Mesenchymal stem cell (in vitro differentiated cells and primary cell): ENCODE results near the gene LY6G6F.
A peak's percentile ranks its signal among the peaks of the same experiment; 100 is the strongest.

Source experiments
- DNase-seq: peaks from one replicate; pipeline ENCODE4 v3.0.0-alpha.2; 2013
- H2AFZ ChIP-seq: one replicate; pipeline ENCODE4 v1.6.1; 2013; ENCODE audit warnings: low read depth, mild to moderate bottlenecking, control low read depth, inconsistent platforms, low read length, moderate library complexity
- H2AK5ac ChIP-seq: 2 replicates; pipeline ENCODE4 v1.6.1; 2013; ENCODE audit warnings: low read length, moderate library complexity, mild to moderate bottlenecking, inconsistent platforms; ENCODE audit not compliant: severe bottlenecking
- H2BK120ac ChIP-seq: one replicate; pipeline ENCODE4 v1.6.1; 2013; ENCODE audit warnings: low read depth, mild to moderate bottlenecking, inconsistent platforms, low read length, moderate library complexity
- H2BK12ac ChIP-seq, 2 experiments: one replicate each; pipeline ENCODE4 v1.6.1; 2013; ENCODE audit warnings: inconsistent platforms in 2 of 2, low read length in 2 of 2, mild to moderate bottlenecking in 2 of 2, moderate library complexity in 2 of 2, control low read depth in 1 of 2
- H2BK15ac ChIP-seq: one replicate; pipeline ENCODE4 v1.6.1; 2013; ENCODE audit warnings: mild to moderate bottlenecking, low read depth, inconsistent platforms; ENCODE audit not compliant: poor library complexity, severe bottlenecking
- H2BK5ac ChIP-seq: 2 replicates; pipeline ENCODE4 v1.6.1; 2013; ENCODE audit warnings: low read depth, mild to moderate bottlenecking, low read length, control low read depth, inconsistent platforms; ENCODE audit not compliant: poor library complexity, severe bottlenecking
- H3K14ac ChIP-seq, 2 experiments: one replicate each; pipeline ENCODE4 v1.6.1; 2013; ENCODE audit warnings: inconsistent platforms in 2 of 2, low read length in 2 of 2, control low read depth in 1 of 2, mild to moderate bottlenecking in 1 of 2, moderate library complexity in 1 of 2
- H3K18ac ChIP-seq, 2 experiments: one replicate each; pipeline ENCODE4 v1.6.1; 2013; ENCODE audit warnings: inconsistent platforms in 2 of 2, low read length in 2 of 2, control low read depth in 1 of 2, low read depth in 1 of 2, mild to moderate bottlenecking in 1 of 2
- H3K23ac ChIP-seq, 2 experiments: one replicate each; pipeline ENCODE4 v1.6.1; 2013; ENCODE audit warnings: inconsistent platforms in 2 of 2, low read length in 2 of 2, mild to moderate bottlenecking in 2 of 2, moderate library complexity in 2 of 2, control low read depth in 1 of 2
- H3K27ac ChIP-seq: 2 replicates; pipeline ENCODE4 v1.5.1; 2013; ENCODE audit warnings: mild to moderate bottlenecking, moderate library complexity, low read length, control low read depth, inconsistent platforms; ENCODE audit not compliant: poor library complexity, severe bottlenecking
- H3K27me3 ChIP-seq, 2 experiments: 2 replicates each; pipeline versions ENCODE4 v1.6.1 to v1.7.0; 2013; ENCODE audit warnings: low read length in 2 of 2, mild to moderate bottlenecking in 2 of 2, moderate library complexity in 2 of 2, control low read depth in 1 of 2, inconsistent platforms in 1 of 2; ENCODE audit not compliant: control insufficient read depth in 1 of 2, insufficient read depth in 1 of 2
- H3K36me3 ChIP-seq, 2 experiments: 2 replicates each; pipeline versions ENCODE4 v1.6.1 to v1.7.0; 2013; ENCODE audit warnings: low read length in 2 of 2, control low read depth in 1 of 2, inconsistent platforms in 1 of 2, low read depth in 1 of 2, mild to moderate bottlenecking in 1 of 2; ENCODE audit not compliant: insufficient read depth in 2 of 2, control insufficient read depth in 1 of 2
- H3K4ac ChIP-seq, 2 experiments: one replicate each; pipeline ENCODE4 v1.6.1; 2013; ENCODE audit warnings: inconsistent platforms in 2 of 2, low read length in 2 of 2, mild to moderate bottlenecking in 2 of 2, moderate library complexity in 2 of 2, control low read depth in 1 of 2, low read depth in 1 of 2
- H3K4me1 ChIP-seq: 2 replicates; pipeline ENCODE4 v1.6.1; 2013; ENCODE audit warnings: low read depth, low read length, control low read depth; ENCODE audit not compliant: control insufficient read depth, insufficient read depth
- H3K4me2 ChIP-seq: 2 replicates; pipeline ENCODE4 v1.6.1; 2013; ENCODE audit warnings: low read length, mild to moderate bottlenecking, inconsistent platforms; ENCODE audit not compliant: poor library complexity, severe bottlenecking
- H3K4me3 ChIP-seq, 2 experiments: 2 replicates each; pipeline versions ENCODE4 v1.5.1 to v1.7.0; 2013; ENCODE audit warnings: low read length in 2 of 2, mild to moderate bottlenecking in 2 of 2, control low read depth in 1 of 2, low read depth in 1 of 2; ENCODE audit not compliant: insufficient read depth in 1 of 2
- H3K79me1 ChIP-seq: replicated peaks from 2 replicates; pipeline ENCODE4 v1.6.1; 2013; ENCODE audit warnings: mild to moderate bottlenecking, control low read depth, low read length, inconsistent platforms; ENCODE audit not compliant: poor library complexity, severe bottlenecking
- H3K9ac ChIP-seq: 2 replicates; pipeline ENCODE4 v1.7.0; 2013; ENCODE audit warnings: mild to moderate bottlenecking, low read length, moderate library complexity
- H3K9me3 ChIP-seq: 2 replicates; pipeline ENCODE4 v1.7.0; 2013; ENCODE audit warnings: mild to moderate bottlenecking, low read length; ENCODE audit not compliant: control insufficient read depth
- H4K8ac ChIP-seq: one replicate; pipeline ENCODE4 v1.6.1; 2013; ENCODE audit warnings: inconsistent platforms, mild to moderate bottlenecking, low read length, moderate library complexity
- H4K91ac ChIP-seq: one replicate; pipeline ENCODE4 v1.6.1; 2013; ENCODE audit warnings: mild to moderate bottlenecking, low read length, inconsistent platforms
- WGBS: methylation state at CpG from one replicate; pipeline ENCODE4 v1.1.7; 2013; ENCODE audit warnings: mixed read lengths; 5-methylcytosine and 5-hydroxymethylcytosine counted together

LY6G6F gene

DNA sequence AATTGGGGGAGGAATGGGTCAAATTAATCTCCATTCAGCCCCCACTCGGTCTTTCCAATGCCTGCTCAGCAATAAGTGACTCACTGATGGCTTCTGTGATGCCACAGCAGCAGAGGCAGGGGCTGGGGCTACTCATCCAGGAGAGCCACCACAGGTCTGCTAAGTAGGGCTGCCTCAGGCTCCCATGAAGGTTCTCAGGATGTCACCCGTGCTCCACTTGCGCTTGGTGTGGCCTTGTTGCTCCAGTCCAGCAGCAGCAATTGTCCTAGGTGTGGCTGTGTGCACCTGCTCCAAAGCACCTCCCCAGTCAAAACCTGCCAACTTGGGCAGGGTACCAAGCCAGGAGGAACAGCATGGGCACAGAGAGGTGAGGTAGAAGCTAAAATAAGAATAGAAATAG lies 15.5 kb downstream of the LY6G6F start:
- no peak overlapping the region for H3K27ac ChIP-seq
- H2AK5ac ChIP-seq: no peak overlapping the region
- H3K4me1 ChIP-seq: no peaks in the 10 kb centered on the region
- H3K79me1 ChIP-seq: peaks cover under 1% of the 10 kb centered on the region
- WGBS: 92% methylated on average over 3 of the region's 3 CpGs
- no peak overlapping the region for H3K18ac ChIP-seq
- H3K4me3 ChIP-seq: no peak overlapping the region
- H3K9me3 ChIP-seq: no peaks in the 10 kb centered on the region
- no peak overlapping the region for H3K14ac ChIP-seq
- H2BK5ac ChIP-seq: no peak overlapping the region
- no peak overlapping the region for H2BK120ac ChIP-seq
- peaks cover 17 to 26% of the 10 kb centered on the region in 2 experiments for H3K36me3 ChIP-seq
- DNase-seq: no peak
- no peak overlapping the region for H3K23ac ChIP-seq
- H2AFZ ChIP-seq: no peak overlapping the region
- no peak overlapping the region for H4K8ac ChIP-seq
- peaks cover 0 to 10% of the 10 kb centered on the region in 2 experiments for H3K27me3 ChIP-seq
- H2BK15ac ChIP-seq: no peak overlapping the region
- H2BK12ac ChIP-seq: no peak overlapping the region
- H3K4ac ChIP-seq: no peak overlapping the region
- no peak overlapping the region for H3K4me2 ChIP-seq
- no peak overlapping the region for H3K9ac ChIP-seq
- no peak overlapping the region for H4K91ac ChIP-seq

- Histone ChIP-seq H3K18ac (no peak within 1 kb of the TSS), H3K27ac (no peak within 1 kb of the TSS), H3K9ac (no peak within 1 kb of the TSS), H3K4me3 (no peak within 1 kb of the TSS), H3K23ac (no peak within 1 kb of the TSS), H3K9me3 (no peaks in the 10 kb centered on the region), H3K36me3 (peaks cover 26 to 37% of the 10 kb centered on the region in 2 experiments), H2BK120ac (no peak within 1 kb of the TSS), H3K4me1 (peaks cover 2% of the 10 kb centered on the region), H4K8ac (no peak within 1 kb of the TSS), H3K4me2 (no peak within 1 kb of the TSS), H3K14ac (no peak within 1 kb of the TSS), H2BK12ac (no peak within 1 kb of the TSS), H3K27me3 (peaks cover 0 to 10% of the 10 kb centered on the region in 2 experiments), H2BK5ac (no peak within 1 kb of the TSS), H2BK15ac (peak within 1 kb of the TSS; percentile 63), H4K91ac (no peak within 1 kb of the TSS), H3K79me1 (peaks cover 13% of the 10 kb centered on the region), H2AK5ac (no peak within 1 kb of the TSS), H2AFZ (no peak within 1 kb of the TSS), H3K4ac (no peak within 1 kb of the TSS)
- WGBS: 90% methylated on average over 40 of the region's 46 CpGs
- DNase-seq: no peak
Observed at GRCh38 chr6:31723245-31723979, 16.7 kb downstream of the LY6G6F start, which contains the start of gene MPIG6B. TSS of gene MPIG6B (plus strand) at chr6:31723373. CDS start at chr6:31723384, 11 bp downstream.

GRCh38 chr6:31723980-31724691 lies 17.5 kb downstream of the LY6G6F start:
- H3K9ac ChIP-seq: no peak overlapping the region
- 96% methylated on average over 25 of the region's 25 CpGs for WGBS
- H2AFZ ChIP-seq: no peak overlapping the region
- H3K9me3 ChIP-seq: no peaks in the 10 kb centered on the region
- H2BK15ac ChIP-seq: peak overlapping the region; percentile 63
- H2AK5ac ChIP-seq: no peak overlapping the region
- H3K23ac ChIP-seq: no peak overlapping the region
- no peak overlapping the region for H3K4me3 ChIP-seq
- peaks cover 19% of the 10 kb centered on the region for H3K79me1 ChIP-seq
- H2BK120ac ChIP-seq: no peak overlapping the region
- H4K91ac ChIP-seq: no peak overlapping the region
- DNase-seq: no peak
- H2BK5ac ChIP-seq: no peak overlapping the region
- no peak overlapping the region for H3K14ac ChIP-seq
- peaks cover 26 to 41% of the 10 kb centered on the region in 2 experiments for H3K36me3 ChIP-seq
- no peak overlapping the region for H3K18ac ChIP-seq
- H3K27ac ChIP-seq: no peak overlapping the region
- no peak overlapping the region for H3K4me2 ChIP-seq
- no peak overlapping the region for H2BK12ac ChIP-seq
- peaks cover 0 to 10% of the 10 kb centered on the region in 2 experiments for H3K27me3 ChIP-seq
- H3K4me1 ChIP-seq: peaks cover 7% of the 10 kb centered on the region
- no peak overlapping the region for H3K4ac ChIP-seq
- H4K8ac ChIP-seq: no peak overlapping the region
